ENCODE measurements around the gene ERGIC1.

ERGIC1 gene

GRCh38 chr5:172887692-172888091 is 53.6 kb downstream of the ERGIC1 start:
- TF ChIP-seq CTCF (conservative IDR thresholded peaks at IDR 0.05; ENCODE audit: control insufficient read depth, insufficient read depth, low read depth, low read length): no peak
- no peak overlapping the region for H3K4me3 ChIP-seq (ENCODE audit: control insufficient read depth, low read depth, low read length)
- DNase-seq (ENCODE audit: low read depth): peak; percentile 90

GRCh38 chr5:172890659-172891058 is 56.6 kb downstream of the ERGIC1 start:
- no peak for DNase-seq (ENCODE audit: low read depth)
- no peak overlapping the region for H3K4me3 ChIP-seq (ENCODE audit: control insufficient read depth, low read depth, low read length)
- no peak for TF ChIP-seq CTCF (conservative IDR thresholded peaks at IDR 0.05; ENCODE audit: control insufficient read depth, insufficient read depth, low read depth, low read length)

- DNase-seq (ENCODE audit: low read depth): peak; percentile 65
- TF ChIP-seq CTCF (conservative IDR thresholded peaks at IDR 0.05; ENCODE audit: control insufficient read depth, insufficient read depth, low read depth, low read length): no peak
- no peak overlapping the region for H3K4me3 ChIP-seq (ENCODE audit: control insufficient read depth, low read depth, low read length)
Observed at GRCh38 chr5:172891716-172892421, 57.8 kb downstream of the ERGIC1 start.

GRCh38 chr5:172892713-172893112 is 58.7 kb downstream of the ERGIC1 start:
- DNase-seq (ENCODE audit: low read depth): no peak
- no peak overlapping the region for H3K4me3 ChIP-seq (ENCODE audit: control insufficient read depth, low read depth, low read length)
- TF ChIP-seq CTCF (conservative IDR thresholded peaks at IDR 0.05; ENCODE audit: control insufficient read depth, insufficient read depth, low read depth, low read length): no peak

GRCh38 chr5:172894767-172895388 is 60.8 kb downstream of the ERGIC1 start:
- no peak for DNase-seq (ENCODE audit: low read depth)
- H3K4me3 ChIP-seq (ENCODE audit: control insufficient read depth, low read depth, low read length): no peak overlapping the region
- TF ChIP-seq CTCF (conservative IDR thresholded peaks at IDR 0.05; ENCODE audit: control insufficient read depth, insufficient read depth, low read depth, low read length): no peak

- no peak for DNase-seq (ENCODE audit: low read depth)
- no peak for TF ChIP-seq CTCF (conservative IDR thresholded peaks at IDR 0.05; ENCODE audit: control insufficient read depth, insufficient read depth, low read depth, low read length)
- no peak overlapping the region for H3K4me3 ChIP-seq (ENCODE audit: control insufficient read depth, low read depth, low read length)
Observed at GRCh38 chr5:172895549-172895948, 61.5 kb downstream of the ERGIC1 start.
